ENCODE measurements around the gene APBA3.

Gene APBA3

GRCh38 chr19:3732108-3732507 is 29.4 kb downstream of the APBA3 start:
- H3K27me3 Mint-ChIP-seq (ENCODE audit: low read depth, poor library complexity) = peaks cover 25% of the 10 kb centered on the region
- no peaks in the 10 kb centered on the region for H3K9me3 Mint-ChIP-seq
- no peaks in the 10 kb centered on the region for H3K36me3 Mint-ChIP-seq (ENCODE audit: low read depth)
- TF ChIP-seq CTCF (IDR thresholded peaks at IDR 0.05) = no peak
- no peak overlapping the region for H3K27ac Mint-ChIP-seq
- H3K4me3 Mint-ChIP-seq = no peak overlapping the region
- H3K4me1 Mint-ChIP-seq = peaks cover 11% of the 10 kb centered on the region
- no peak for DNase-seq

- DNase-seq = no peak
- no peak overlapping the region for H3K27ac Mint-ChIP-seq
- no peak for TF ChIP-seq CTCF (IDR thresholded peaks at IDR 0.05)
- no peak overlapping the region for H3K4me3 Mint-ChIP-seq
- no peaks in the 10 kb centered on the region for H3K36me3 Mint-ChIP-seq (ENCODE audit: low read depth)
- H3K27me3 Mint-ChIP-seq (ENCODE audit: low read depth, poor library complexity) = peaks cover 26% of the 10 kb centered on the region
- H3K9me3 Mint-ChIP-seq = no peaks in the 10 kb centered on the region
- peaks cover 11% of the 10 kb centered on the region for H3K4me1 Mint-ChIP-seq
These were observed 31.0 kb downstream of the APBA3 start for GRCh38 chr19:3730457-3730958.

GRCh38 chr19:3725640-3726310 is 35.7 kb downstream of the APBA3 start:
- Mint-ChIP-seq H3K9me3 (no peaks in the 10 kb centered on the region), H3K4me1 (peaks cover 7% of the 10 kb centered on the region), H3K27ac (no peak overlapping the region), H3K36me3 (ENCODE audit: low read depth) (no peaks in the 10 kb centered on the region), H3K27me3 (ENCODE audit: low read depth, poor library complexity) (peaks cover 58% of the 10 kb centered on the region), H3K4me3 (no peak overlapping the region)
- no peak for TF ChIP-seq CTCF (IDR thresholded peaks at IDR 0.05)
- peak; percentile 41 for DNase-seq

GRCh38 chr19:3725121-3725520 is 36.4 kb downstream of the APBA3 start:
- H3K4me1 Mint-ChIP-seq = peaks cover 6% of the 10 kb centered on the region
- H3K27me3 Mint-ChIP-seq (ENCODE audit: low read depth, poor library complexity) = peaks cover 64% of the 10 kb centered on the region
- no peak for TF ChIP-seq CTCF (IDR thresholded peaks at IDR 0.05)
- H3K36me3 Mint-ChIP-seq (ENCODE audit: low read depth) = no peaks in the 10 kb centered on the region
- H3K9me3 Mint-ChIP-seq = no peaks in the 10 kb centered on the region
- no peak overlapping the region for H3K27ac Mint-ChIP-seq
- no peak for DNase-seq
- H3K4me3 Mint-ChIP-seq = no peak overlapping the region

GRCh38 chr19:3723883-3724282 is 37.6 kb downstream of the APBA3 start:
- H3K4me1 Mint-ChIP-seq = no peaks in the 10 kb centered on the region
- no peaks in the 10 kb centered on the region for H3K9me3 Mint-ChIP-seq
- no peak for DNase-seq
- H3K4me3 Mint-ChIP-seq = no peak overlapping the region
- peaks cover 73% of the 10 kb centered on the region for H3K27me3 Mint-ChIP-seq (ENCODE audit: low read depth, poor library complexity)
- no peak for TF ChIP-seq CTCF (IDR thresholded peaks at IDR 0.05)
- no peaks in the 10 kb centered on the region for H3K36me3 Mint-ChIP-seq (ENCODE audit: low read depth)
- no peak overlapping the region for H3K27ac Mint-ChIP-seq

GRCh38 chr19:3723110-3723488 is 38.4 kb downstream of the APBA3 start:
- H3K4me3 Mint-ChIP-seq = peak overlapping the region; percentile 33
- no peak overlapping the region for H3K27ac Mint-ChIP-seq
- DNase-seq = no peak
- peaks cover 75% of the 10 kb centered on the region for H3K27me3 Mint-ChIP-seq (ENCODE audit: low read depth, poor library complexity)
- TF ChIP-seq CTCF (IDR thresholded peaks at IDR 0.05) = no peak
- H3K4me1 Mint-ChIP-seq = no peaks in the 10 kb centered on the region
- no peaks in the 10 kb centered on the region for H3K36me3 Mint-ChIP-seq (ENCODE audit: low read depth)
- H3K9me3 Mint-ChIP-seq = no peaks in the 10 kb centered on the region
